A204.1 (cell line): ENCODE measurements around the gene PROSER3.
"Not testable (repeated sequence)": the region's sequence is repeated elsewhere in the genome, so short reads cannot be mapped to it uniquely, and the experiment has no call there.

Source experiments
- FAIRE-seq: peaks from 2 replicates; lab custom pipeline; 2012; peaks lifted over from hg19 to GRCh38; lab: Jason Lieb, UNC

PROSER3 gene

DNA sequence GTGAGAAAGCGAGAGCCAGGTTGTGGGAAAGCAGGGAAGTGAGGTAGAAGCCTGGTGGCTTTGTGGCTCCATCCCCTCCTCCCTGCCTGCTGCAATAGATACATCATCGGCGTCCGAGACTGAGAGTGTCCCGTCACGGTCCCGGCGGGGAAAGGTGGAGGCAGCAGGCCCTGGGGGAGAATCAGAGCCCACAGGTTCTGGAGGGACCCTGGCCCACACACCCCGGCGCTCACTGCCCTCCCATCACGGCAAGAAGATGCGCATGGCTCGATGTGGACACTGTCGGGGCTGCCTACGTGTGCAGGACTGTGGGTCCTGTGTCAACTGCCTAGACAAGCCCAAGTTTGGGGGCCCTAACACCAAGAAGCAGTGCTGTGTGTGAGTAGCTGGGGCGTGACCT is 35.1 kb upstream of the PROSER3 start:
- no peak for FAIRE-seq

- FAIRE-seq = no peak
These were observed 34.3 kb upstream of the PROSER3 start for GRCh38 chr19:35723671-35724070.

DNA sequence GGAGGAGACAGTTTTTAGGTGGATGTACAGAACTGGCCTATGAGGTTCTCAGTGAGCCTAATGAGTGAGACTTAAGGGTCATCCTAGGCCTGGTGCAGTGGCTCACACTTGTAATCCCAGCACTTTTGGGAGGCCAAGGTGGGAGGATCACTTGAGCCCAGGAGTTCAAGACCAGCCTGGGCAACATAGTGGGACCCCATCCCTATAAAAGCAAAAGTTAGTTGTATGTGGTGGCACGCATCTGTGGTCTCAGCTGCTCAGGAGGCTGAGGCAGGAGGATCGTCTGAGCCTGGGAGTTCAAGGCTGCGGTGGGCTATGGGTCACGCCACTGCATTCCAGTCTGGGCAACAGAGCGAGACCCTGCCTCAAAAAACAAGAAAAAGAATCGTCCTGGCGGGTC is 33.8 kb upstream of the PROSER3 start:
- FAIRE-seq = not testable (repeated sequence)

- FAIRE-seq = no peak
These were observed 33.4 kb upstream of the PROSER3 start for GRCh38 chr19:35724560-35724959.

- no peak for FAIRE-seq
These were observed 32.6 kb upstream of the PROSER3 start for GRCh38 chr19:35725216-35725861.

GRCh38 chr19:35727053-35727955 is 30.7 kb upstream of the PROSER3 start:
- FAIRE-seq = no peak

GRCh38 chr19:35727956-35728706 is 29.8 kb upstream of the PROSER3 start:
- no peak for FAIRE-seq

DNA sequence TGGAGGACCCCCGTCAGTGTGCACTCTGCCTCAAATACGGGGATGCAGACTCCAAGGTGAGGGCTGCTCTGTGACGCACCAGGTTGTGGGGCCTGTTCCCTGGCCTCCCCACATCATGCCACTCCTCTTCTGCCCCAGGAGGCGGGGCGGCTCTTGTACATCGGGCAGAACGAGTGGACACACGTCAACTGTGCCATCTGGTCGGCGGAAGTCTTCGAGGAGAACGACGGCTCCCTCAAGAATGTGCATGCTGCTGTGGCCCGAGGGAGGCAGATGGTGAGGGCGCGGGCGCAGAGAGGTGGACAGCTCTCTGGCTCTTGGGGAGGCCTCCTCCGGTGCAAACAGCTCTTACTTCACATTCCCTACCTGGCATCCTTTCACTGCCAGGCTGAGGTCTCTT is 29.0 kb upstream of the PROSER3 start:
- no peak for FAIRE-seq

- FAIRE-seq = no peak
These were observed 28.2 kb upstream of the PROSER3 start for GRCh38 chr19:35729763-35730162.

DNA sequence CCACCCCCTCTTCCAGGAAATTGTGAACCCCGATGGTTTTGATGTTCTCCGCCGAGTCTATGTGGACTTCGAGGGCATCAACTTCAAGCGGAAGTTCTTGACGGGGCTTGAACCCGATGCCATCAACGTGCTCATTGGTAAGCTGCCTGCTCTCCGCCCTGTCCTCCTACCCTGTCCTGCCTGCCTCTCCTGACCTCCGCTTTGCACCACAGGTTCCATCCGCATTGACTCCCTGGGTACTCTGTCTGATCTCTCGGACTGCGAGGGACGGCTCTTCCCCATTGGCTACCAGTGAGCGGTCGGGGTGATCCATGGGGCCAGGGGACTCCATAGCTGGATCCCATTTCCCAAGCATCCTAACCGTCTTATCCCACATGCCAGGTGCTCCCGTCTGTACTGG is 27.6 kb upstream of the PROSER3 start:
- no peak for FAIRE-seq

- FAIRE-seq = no peak
These were observed 26.6 kb upstream of the PROSER3 start for GRCh38 chr19:35731353-35731752.

DNA sequence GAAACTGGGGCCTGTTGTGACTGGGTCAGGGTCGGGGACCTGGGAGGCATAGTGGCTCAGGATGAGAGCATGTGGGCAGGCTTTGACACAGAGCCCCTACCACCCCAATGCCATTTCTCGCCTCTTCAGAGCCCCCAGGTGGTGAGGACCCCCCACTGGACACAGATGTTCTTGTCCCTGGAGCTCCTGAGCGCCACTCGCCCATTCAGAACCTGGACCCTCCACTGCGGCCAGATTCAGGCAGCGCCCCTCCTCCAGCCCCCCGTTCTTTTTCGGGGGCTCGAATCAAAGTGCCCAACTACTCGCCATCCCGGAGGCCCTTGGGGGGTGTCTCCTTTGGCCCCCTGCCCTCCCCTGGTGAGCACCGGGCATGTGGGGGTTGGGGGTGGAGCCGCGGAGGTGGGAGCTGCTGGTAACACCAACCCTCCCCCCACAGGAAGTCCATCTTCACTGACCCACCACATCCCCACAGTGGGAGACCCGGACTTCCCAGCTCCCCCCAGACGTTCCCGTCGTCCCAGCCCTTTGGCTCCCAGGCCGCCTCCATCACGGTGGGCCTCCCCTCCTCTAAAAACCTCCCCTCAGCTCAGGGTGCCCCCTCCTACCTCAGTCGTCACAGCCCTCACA is 26.1 kb upstream of the PROSER3 start:
- FAIRE-seq = no peak

DNA sequence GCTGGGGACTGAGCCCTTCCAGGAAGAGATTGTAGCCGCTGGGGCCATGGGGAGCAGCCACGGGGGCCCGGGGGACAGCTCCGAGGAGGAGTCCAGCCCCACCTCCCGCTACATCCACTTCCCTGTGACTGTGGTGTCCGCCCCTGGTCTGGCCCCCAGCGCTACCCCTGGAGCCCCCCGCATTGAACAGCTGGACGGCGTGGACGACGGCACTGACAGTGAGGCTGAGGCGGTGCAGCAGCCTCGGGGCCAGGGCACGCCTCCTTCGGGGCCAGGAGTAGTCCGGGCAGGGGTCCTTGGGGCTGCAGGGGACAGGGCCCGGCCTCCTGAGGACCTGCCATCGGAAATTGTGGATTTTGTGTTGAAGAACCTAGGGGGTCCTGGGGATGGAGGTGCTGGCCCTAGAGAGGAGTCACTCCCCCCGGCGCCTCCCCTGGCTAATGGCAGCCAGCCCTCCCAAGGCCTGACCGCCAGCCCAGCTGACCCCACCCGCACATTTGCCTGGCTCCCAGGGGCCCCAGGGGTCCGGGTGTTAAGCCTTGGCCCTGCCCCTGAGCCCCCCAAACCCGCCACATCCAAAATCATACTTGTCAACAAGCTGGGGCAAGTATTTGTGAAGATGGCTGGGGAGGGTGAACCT is 25.3 kb upstream of the PROSER3 start:
- no peak for FAIRE-seq

GRCh38 chr19:35733180-35734125 is 24.5 kb upstream of the PROSER3 start:
- no peak for FAIRE-seq

- no peak for FAIRE-seq
These were observed 23.7 kb upstream of the PROSER3 start for GRCh38 chr19:35734273-35734672.

GRCh38 chr19:35734889-35735288 is 23.1 kb upstream of the PROSER3 start:
- no peak for FAIRE-seq

- no peak for FAIRE-seq
These were observed 20.8 kb upstream of the PROSER3 start for GRCh38 chr19:35736913-35737886.

DNA sequence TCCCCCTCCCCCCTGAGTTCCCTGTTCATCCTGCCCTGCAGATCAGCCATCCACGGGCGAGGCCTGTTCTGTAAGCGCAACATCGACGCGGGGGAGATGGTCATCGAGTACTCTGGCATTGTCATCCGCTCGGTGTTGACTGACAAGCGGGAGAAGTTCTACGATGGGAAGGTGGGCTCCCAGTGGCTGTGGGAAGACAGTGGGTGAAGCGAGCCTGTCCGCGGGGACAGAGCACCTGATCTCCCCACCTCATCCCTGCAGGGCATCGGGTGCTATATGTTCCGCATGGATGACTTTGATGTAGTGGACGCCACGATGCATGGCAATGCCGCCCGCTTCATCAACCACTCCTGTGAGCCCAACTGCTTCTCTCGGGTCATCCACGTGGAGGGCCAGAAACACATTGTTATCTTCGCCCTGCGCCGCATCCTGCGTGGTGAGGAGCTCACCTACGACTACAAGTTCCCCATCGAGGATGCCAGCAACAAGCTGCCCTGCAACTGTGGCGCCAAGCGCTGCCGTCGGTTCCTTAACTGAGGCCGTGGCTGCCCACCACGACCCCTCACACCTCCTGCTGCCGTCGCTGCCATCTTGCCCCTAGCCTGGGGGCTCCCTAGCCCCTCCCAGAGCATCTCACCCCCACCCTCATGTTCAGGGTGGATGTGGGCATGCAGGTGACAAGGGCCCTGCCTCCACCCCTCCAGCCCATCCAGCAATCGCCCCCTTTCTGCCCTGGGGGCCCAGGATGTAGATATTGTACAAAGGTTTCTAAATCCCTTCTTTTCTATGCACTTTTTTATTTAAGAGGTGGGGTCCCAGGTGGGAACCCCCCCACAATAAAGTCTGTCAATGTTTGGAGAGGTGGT is 19.7 kb upstream of the PROSER3 start:
- no peak for FAIRE-seq

DNA sequence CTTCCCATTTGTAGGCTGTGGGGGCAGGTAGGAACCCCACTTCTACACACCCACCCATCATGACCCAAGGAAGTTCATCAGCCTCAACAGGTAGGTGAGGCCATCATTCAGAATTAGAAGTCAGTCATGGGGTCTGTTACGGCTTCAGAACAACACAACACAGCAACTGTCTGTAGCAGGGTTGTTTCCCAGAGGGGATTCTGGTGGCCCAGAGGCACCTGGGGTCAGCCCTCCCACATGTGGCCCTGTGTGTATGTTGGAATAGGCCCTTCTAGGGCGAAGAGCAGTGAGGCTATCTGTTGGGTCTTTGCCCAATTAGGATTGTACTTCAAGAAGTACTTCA is 19.1 kb upstream of the PROSER3 start:
- no peak for FAIRE-seq
